Daoy (cell line): ENCODE data around the gene MT1F. TPM values are rescaled to one million over a fixed set of nuclear protein-coding genes. Genes with fewer than 3 reads are reported as not detected.

ENCODE experiments used
- DNase-seq: peaks from one replicate; pipeline ENCODE4 v3.0.0-alpha.2; 2015; ENCODE audit warnings: low read depth
- total RNA-seq: library from RNA; depleted of rRNA; stranded (reverse); fragments of >200 nt; shearing (Covaris generic); gene quantifications from 2 replicates; pipeline ENCODE4 v1.2.3, GENCODE V29; 2014; rRNA removed

MT1F gene
- total RNA-seq, 1 experiment from 2014 or later, result 0.29 TPM

GRCh38 chr16:56700195-56700594, 42.4 kb downstream of the MT1F start:
- no peak for DNase-seq

GRCh38 chr16:56700631-56701030, 42.9 kb downstream of the MT1F start:
- no peak for DNase-seq

- no peak for DNase-seq
These were observed 43.8 kb downstream of the MT1F start for GRCh38 chr16:56701534-56701933.

- no peak for DNase-seq
These were observed 45.1 kb downstream of the MT1F start for GRCh38 chr16:56702836-56703235.

Other genes starting within 250 kb of the MT1F start
- 71.7 and 122 TPM in 2 replicates for gene AMFR, start 232.4 kb upstream of the MT1F start, total RNA-seq
- gene NUDT21, start 206.6 kb upstream of the MT1F start, total RNA-seq, result 102 and 128 TPM in 2 replicates
- gene OGFOD1, start 206.4 kb upstream of the MT1F start, total RNA-seq, result 61.5 and 152 TPM in 2 replicates
- gene BBS2, start 137.9 kb upstream of the MT1F start, total RNA-seq, result 22.8 and 33.0 TPM in 2 replicates
- gene MT4, start 92.9 kb upstream of the MT1F start, total RNA-seq, result not detected in 2 replicates
- not detected in 2 replicates for gene MT3, start 68.4 kb upstream of the MT1F start, total RNA-seq
- 207 and 248 TPM in 2 replicates for gene MT2A, start 49.4 kb upstream of the MT1F start, total RNA-seq
- 248 and 365 TPM in 2 replicates for gene MT1E, start 32.2 kb upstream of the MT1F start, total RNA-seq
- 0.74 and 7.4 TPM in 2 replicates for gene MT1M, start 25.3 kb upstream of the MT1F start, total RNA-seq
- not detected in 2 replicates for gene MT1A, start 19.3 kb upstream of the MT1F start, total RNA-seq
- not detected in 2 replicates for gene MT1B, start 6.1 kb upstream of the MT1F start, total RNA-seq
- 8.2 and 16.3 TPM in 2 replicates for gene MT1G, start 10.1 kb downstream of the MT1F start, total RNA-seq
- gene MT1H, start 11.9 kb downstream of the MT1F start, total RNA-seq, result not detected in 2 replicates
- 70.4 and 106 TPM in 2 replicates for gene MT1X, start 24.5 kb downstream of the MT1F start, total RNA-seq
- 91.9 and 120 TPM in 2 replicates for gene NUP93, start 72.2 kb downstream of the MT1F start, total RNA-seq
- not detected in 2 replicates for gene SLC12A3, start 207.2 kb downstream of the MT1F start, total RNA-seq